Left colon (tissue), 2 donors: ENCODE measurements around the gene LTBP3. TPM values are rescaled to one million over a fixed set of nuclear protein-coding genes. Genes with fewer than 3 reads are reported as not detected.

Source experiments
- ATAC-seq: fragments of 200-7000 bp; cut with Tn5 transposase; one replicate; pipeline ENCODE4 v1.9.1; 2020; ENCODE audit warnings: mild to moderate bottlenecking, moderate library complexity
- DNase-seq, 2 donors: peaks; one replicate each; pipeline ENCODE4 v3.0.0-alpha.2; 2020
- intact Hi-C, 2 donors: fragments of 100-400 bp; cut with DNase I in 1 of 2; cut with micrococcal nuclease in 1 of 2; formaldehyde crosslinking; loops; one replicate each; pipeline versions ENCODE4 v1.11.2 to v1.14.0; 2022; cut with DNase I, micrococcal nuclease
- long read RNA-seq: library from polyadenylated mRNA; unstranded; transcript quantifications from one replicate; pipeline ENCODE4 v2.0.0, GENCODE V29; 2021
- total RNA-seq, 2 donors: library from RNA; stranded (reverse); fragmentation: NEBNext Ultra II Directional; extraction: Animal tissue kit (Norgen Biotek cat#: 25700); gene quantifications; one replicate each; pipeline ENCODE4 v1.2.1, GENCODE V29; 2021
- donor health status: DM: no; HTN: no; CAD: no.
- donor health status: DM: yes; HTN: yes; CAD: no.

The LTBP3 gene
- total RNA-seq, result 10 to 100 TPM; 24.9 to 42.9 TPM
- long read RNA-seq, transcript LTBP3-220 (6 exons, 748 nt), result major isoform, 5 of 49 reads
- long read RNA-seq, partial matches to known transcripts, result 34 of 49 reads
- long read RNA-seq, other reads (novel, unspliced or antisense), result 2 of 49 reads

DNA sequence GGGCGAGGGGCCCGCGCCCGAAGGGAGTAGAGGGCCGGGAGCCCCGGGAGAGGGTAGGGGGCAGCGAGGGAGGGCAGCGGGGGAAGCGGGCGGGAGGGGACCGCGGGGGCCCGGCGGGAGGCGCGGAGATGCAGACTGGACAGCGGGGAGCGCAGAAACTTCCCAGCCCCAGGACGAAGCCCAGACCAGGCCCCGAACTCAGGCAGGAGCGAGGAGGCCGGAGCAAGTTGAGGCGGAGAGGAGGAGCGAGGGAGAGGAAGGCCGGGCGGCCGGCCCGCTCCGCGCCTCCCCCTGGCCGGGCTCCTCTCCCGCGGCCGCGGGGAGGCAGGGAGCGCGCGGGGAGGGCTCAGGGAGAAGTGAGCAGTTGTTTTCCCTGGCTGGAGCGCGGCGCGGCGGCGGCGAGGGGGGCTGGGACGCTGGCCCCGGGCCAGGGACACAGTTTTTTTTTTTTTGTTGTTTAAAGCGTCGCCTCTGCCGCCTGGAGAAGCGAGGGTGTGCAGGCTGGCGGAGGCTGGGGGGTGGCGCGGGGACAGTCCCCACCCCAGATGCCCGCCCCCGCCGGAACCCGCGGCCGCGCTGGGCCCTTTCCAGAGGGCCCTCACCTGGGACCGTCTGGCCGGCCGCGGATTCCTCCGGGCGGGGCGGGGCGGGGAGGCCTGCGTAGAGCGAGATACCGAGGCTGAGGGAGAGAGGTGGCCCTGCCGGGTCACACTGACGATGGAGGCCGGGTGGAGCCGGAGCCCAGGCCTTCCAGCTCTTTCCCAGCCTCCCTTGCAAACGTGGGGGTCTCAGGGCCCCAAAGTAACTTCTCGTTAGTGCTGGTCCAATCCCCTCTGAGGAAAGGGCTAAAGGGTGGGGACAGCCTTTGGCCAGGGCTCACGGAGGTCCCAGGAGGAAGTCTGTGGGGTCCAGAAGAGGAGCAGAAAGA lies at the start of gene LTBP3:
Gene LTBP3 (minus strand): TSS at position 358 of the 928 bp plus-strand sequence. CDS start 400 bp downstream, outside the sequence.
- ATAC-seq (peak; percentile 63), DNase-seq (peak in 1 of 2 donors; percentile 64)
- intact Hi-C loops, result no loop called here

DNA sequence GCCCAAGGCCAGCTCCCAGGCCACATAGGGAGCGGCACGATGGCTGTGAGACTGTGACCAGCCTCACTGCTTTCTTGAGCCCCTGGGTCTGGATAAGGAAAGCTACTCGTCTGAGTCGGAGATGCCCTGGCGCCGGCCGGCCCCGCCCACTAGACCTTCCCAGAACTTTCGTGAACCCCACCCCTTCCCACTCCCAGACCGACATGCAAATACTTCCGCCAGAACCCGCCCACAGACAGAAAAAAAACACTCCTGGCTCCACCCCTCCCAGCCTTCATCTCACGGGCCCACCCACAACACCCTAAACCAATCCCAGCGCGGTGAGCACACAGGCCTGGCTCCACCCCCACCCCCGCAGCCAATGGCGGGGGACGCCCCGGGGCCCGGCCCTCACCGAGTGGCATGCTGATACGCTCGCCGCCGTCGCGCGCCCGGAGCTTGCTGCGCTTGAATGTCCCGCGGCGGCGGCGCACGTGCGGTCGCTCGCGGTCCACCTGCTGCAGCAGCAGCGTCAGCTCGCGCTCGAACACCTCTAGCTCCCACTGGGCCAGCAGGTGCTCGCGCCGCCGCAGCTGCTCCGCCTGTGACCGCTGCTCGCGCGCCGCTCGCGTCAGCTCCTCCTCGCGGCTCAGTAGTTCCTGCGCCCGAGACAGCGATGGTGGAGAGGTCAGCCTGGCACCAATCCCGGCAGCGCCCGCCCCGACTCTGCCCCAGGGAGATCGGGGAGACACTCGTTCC lies 48.9 kb upstream of the LTBP3 start:
- DNase-seq (peak; percentile 89 to 91), ATAC-seq (peak; percentile 97)
- intact Hi-C loops, result no loop called here

GRCh38 chr11:65604258-65604657 lies 46.1 kb upstream of the LTBP3 start:
- intact Hi-C loops, result no loop called here
- DNase-seq, result no peak
- no peak for ATAC-seq

DNA sequence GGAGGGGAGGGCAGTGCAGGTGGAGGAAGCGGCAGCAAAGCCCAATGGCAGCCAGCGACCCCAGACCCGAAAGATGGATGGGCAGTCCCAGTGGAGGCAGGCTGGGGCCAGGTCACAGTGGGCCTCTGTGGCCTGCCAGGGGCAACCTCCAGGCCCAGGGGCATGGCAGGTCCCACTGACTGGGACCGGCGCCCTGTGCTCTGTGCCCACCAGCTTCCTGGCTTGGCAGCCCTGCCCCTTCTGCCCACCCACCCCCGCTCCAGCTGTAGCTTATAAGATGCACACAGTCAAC lies 41.7 kb upstream of the LTBP3 start:
- DNase-seq (no peak), ATAC-seq (no peak)
- intact Hi-C loops, result no loop called here

- DNase-seq (no peak), ATAC-seq (no peak)
- intact Hi-C loops, result no loop called here
Measured at GRCh38 chr11:65599216-65599954, 41.2 kb upstream of the LTBP3 start.

GRCh38 chr11:65598258-65598699 lies 40.1 kb upstream of the LTBP3 start:
- no peak for DNase-seq
- ATAC-seq, result no peak
- intact Hi-C loops, result no loop called here

DNA sequence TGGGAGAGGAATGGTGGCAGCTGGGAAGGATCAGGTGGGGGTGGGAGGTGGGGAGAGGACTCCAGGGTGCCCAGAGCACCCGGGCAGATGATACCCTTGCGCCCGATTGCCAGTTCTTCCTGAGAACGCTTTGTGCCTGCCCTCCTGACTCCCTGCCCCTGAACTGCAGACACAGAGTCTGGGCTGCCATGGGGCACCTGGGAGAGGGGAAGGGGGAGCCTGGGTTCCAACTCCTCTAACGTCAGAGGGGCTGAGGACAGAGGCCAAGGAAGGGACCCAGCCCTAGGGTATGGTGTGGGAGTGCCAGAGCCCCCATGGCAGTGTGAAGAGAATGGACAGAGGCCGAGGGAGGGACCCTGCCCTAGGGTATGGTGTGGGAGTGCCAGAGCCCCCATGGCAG lies 38.4 kb upstream of the LTBP3 start:
- no peak for DNase-seq
- no peak for ATAC-seq
- intact Hi-C loops, result no loop called here

GRCh38 chr11:65595543-65596281 lies 37.6 kb upstream of the LTBP3 start, which contains the start of gene KCNK7:
KCNK7 (minus strand) TSS chr11:65595800; CDS start chr11:65595772, 28 bp downstream.
- intact Hi-C loops, result no loop called here
- peak; percentile 39 for ATAC-seq
- peak in 1 of 2 donors; percentile 47 for DNase-seq

- intact Hi-C loops, result no loop called here
- DNase-seq, result no peak
- ATAC-seq, result no peak
Measured at GRCh38 chr11:65595131-65595530, 37.0 kb upstream of the LTBP3 start.

- intact Hi-C loops, result no loop called here
- ATAC-seq (no peak), DNase-seq (peak in 1 of 2 donors; percentile 63)
Measured at GRCh38 chr11:65593518-65594414, 35.6 kb upstream of the LTBP3 start.

GRCh38 chr11:65592858-65593517 lies 34.8 kb upstream of the LTBP3 start:
- DNase-seq (no peak), ATAC-seq (no peak)
- intact Hi-C loops, result no loop called here

GRCh38 chr11:65591939-65592857 lies 34.0 kb upstream of the LTBP3 start:
- ATAC-seq (peak; percentile 71), DNase-seq (peak in 1 of 2 donors; percentile 71)
- intact Hi-C loops, result no loop called here

GRCh38 chr11:65590240-65590738 lies 32.1 kb upstream of the LTBP3 start:
- peak in 1 of 2 donors; percentile 47 for DNase-seq
- no peak for ATAC-seq
- intact Hi-C loops, result no loop called here

DNA sequence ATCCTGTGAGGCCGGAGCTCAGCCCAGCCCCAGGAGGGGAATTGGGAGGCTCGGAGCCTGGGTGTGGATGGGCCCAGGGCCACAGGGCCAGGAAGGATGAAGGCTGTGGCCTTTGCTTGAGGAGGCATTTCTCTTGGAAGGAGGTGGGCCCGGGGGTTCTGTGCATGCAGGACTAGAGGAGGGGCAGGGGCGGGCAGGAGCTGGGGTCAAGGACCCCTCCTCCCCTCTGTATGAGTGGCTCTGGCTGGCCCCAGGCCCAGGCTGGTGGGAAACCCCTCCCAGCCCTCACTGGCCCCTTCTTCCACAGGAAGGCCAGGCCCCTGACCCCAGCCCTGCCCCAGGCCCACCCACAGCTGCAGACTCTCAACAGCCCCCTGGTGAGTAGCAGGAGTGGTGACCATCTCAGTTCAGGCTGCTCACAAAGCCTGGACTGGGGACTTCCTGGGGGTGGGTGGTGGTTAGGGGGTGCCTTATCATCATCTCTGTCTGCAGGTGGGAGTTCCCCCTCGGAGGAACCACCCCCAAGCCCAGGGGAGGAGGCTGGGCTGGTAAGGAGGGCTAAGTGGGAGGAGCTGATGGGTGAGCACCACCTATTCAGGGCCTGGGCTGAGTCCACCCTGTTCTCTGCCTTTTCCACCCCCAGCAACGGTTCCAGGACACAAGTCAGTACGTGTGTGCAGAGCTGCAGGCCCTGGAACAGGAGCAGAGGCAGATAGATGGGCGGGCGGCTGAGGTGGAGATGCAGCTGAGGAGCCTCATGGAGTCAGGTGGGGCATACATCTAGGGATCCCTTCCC lies 31.5 kb upstream of the LTBP3 start:
- intact Hi-C loops, result no loop called here
- no peak for ATAC-seq

More for the DNA sequence above, 31.5 kb upstream of the LTBP3 start:
- no peak for DNase-seq
